Measurements from ENCODE around the gene TMEM30B. TPM values are rescaled to one million over a fixed set of nuclear protein-coding genes. Genes with fewer than 3 reads are reported as not detected.

The TMEM30B gene
- total and polyA plus RNA-seq, 12 donors: 0.15 to 1.9 (median 0.60) TPM

DNA sequence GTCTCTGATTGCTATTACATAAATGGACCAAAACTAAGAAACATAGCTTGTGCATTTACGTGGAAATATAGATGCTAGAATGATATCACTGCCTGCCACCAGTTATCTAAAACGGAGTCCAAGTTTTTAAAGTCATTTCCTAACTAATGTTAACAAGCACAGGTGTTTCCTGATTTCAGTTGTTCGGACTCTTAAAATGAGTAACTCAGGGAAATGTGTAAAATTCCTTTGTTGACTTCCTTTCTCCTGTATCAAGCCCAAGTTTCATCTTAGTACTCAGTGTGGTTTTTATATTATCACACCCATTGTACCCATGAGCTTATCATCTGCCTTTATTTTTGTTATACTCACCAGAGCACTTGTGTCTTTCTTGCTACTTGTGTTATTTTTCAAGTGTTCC is 27.1 kb upstream of the TMEM30B start:
- Histone ChIP-seq H3K27me3 (peaks cover 0 to 6% (median 0%) of the 10 kb centered on the region in 7 donors), H3K4me1 (peaks cover 0 to 25% (median 6%) of the 10 kb centered on the region in 9 donors), H3K4me3 (no peak overlapping the region), H3K9me3 (peaks cover 0 to 29% (median 6%) of the 10 kb centered on the region in 11 donors), H3K36me3 (no peaks in the 10 kb centered on the region), H3K27ac (peak overlapping the region in 6 of 10 donors; percentile 49 to 73 (median 59))
- intact Hi-C loops (cut with DNase I): loop anchor here in 2 of 10 donors (5.0 to 10.0 kb wide), 2 partner anchors 124 to 527 kb away; no protein-coding TSS in a partner anchor
- 30 to 43% methylated on average over 3 of the region's 3 CpGs for WGBS, 2 donors
- TF ChIP-seq, protein P1, sequence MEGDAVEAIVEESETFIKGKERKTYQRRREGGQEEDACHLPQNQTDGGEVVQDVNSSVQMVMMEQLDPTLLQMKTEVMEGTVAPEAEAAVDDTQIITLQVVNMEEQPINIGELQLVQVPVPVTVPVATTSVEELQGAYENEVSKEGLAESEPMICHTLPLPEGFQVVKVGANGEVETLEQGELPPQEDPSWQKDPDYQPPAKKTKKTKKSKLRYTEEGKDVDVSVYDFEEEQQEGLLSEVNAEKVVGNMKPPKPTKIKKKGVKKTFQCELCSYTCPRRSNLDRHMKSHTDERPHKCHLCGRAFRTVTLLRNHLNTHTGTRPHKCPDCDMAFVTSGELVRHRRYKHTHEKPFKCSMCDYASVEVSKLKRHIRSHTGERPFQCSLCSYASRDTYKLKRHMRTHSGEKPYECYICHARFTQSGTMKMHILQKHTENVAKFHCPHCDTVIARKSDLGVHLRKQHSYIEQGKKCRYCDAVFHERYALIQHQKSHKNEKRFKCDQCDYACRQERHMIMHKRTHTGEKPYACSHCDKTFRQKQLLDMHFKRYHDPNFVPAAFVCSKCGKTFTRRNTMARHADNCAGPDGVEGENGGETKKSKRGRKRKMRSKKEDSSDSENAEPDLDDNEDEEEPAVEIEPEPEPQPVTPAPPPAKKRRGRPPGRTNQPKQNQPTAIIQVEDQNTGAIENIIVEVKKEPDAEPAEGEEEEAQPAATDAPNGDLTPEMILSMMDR (IDR thresholded peaks at IDR 0.05): no peak
- DNase-seq (no peak), ATAC-seq (peak; percentile 23 to 93 (median 80))

DNA sequence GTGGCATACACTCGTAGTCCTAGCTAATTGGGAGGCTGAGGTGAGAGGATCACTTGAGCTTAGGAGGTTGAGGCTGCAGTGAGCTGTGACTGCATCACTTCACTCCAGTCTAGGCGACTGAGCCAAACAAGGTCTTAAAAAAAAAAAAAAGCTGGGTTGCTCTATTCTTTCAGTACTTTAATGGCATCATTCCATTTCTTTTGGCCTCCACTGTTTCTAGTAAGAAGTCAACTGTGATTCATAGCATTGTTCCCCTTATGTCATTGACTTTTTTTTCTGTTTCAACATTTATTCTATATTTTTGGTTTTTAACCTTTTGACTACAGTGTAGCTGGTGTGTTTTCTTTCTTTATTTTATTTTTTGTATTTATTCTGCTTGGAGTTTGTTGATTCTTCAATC is 23.6 kb upstream of the TMEM30B start:
- H3K4me1 ChIP-seq: peaks cover 0 to 25% (median 6%) of the 10 kb centered on the region in 9 donors
- ATAC-seq (no peak), DNase-seq (no peak)
- peaks cover 0 to 24% (median 0%) of the 10 kb centered on the region in 11 donors for H3K9me3 ChIP-seq
- intact Hi-C loops (cut with DNase I): loop anchor here in 2 of 10 donors (5.0 to 10.0 kb wide), 2 partner anchors 128 to 530 kb away; no protein-coding TSS in a partner anchor
- H3K36me3 ChIP-seq: no peaks in the 10 kb centered on the region
- TF ChIP-seq, protein P1 (IDR thresholded peaks at IDR 0.05): no peak
- WGBS, 2 donors: 93 to 98% methylated on average over 2 of the region's 2 CpGs
- peaks cover 0 to 6% (median 0%) of the 10 kb centered on the region in 7 donors for H3K27me3 ChIP-seq
- H3K4me3 ChIP-seq: no peak overlapping the region
- no peak overlapping the region for H3K27ac ChIP-seq

DNA sequence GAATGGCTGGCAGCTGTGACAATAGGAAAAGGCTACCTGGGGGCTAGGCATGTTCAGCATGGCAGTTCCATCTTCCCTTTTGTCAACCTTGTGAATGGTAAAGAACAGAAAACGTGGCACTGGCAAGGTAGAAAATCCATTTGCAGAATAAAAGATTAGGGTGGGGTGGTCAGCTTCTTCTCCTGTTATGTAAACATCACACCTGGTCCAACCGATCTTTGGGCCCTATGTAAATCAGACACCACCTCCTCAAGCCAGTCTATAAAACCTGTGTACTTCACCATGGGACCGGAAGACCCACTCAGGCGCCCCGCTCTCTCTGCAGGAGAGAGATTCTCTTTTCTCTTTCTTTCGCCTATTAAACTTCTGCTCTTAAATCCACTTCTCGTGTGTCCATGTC is 19.6 kb upstream of the TMEM30B start:
- Histone ChIP-seq H3K27me3 (no peaks in the 10 kb centered on the region), H3K36me3 (no peaks in the 10 kb centered on the region), H3K9me3 (peaks cover 0 to 23% (median 0%) of the 10 kb centered on the region in 11 donors), H3K4me3 (no peak overlapping the region), H3K4me1 (peaks cover 0 to 9% (median 0%) of the 10 kb centered on the region in 9 donors), H3K27ac (no peak overlapping the region)
- 89 to 90% methylated on average over 7 of the region's 7 CpGs for WGBS, 2 donors
- TF ChIP-seq, protein P1 (IDR thresholded peaks at IDR 0.05): no peak
- DNase-seq (no peak), ATAC-seq (no peak)
- intact Hi-C loops (cut with DNase I): loop anchor here in 1 of 10 donors (10.0 kb wide), 1 partner anchor 534 kb away; no protein-coding TSS in a partner anchor

DNA sequence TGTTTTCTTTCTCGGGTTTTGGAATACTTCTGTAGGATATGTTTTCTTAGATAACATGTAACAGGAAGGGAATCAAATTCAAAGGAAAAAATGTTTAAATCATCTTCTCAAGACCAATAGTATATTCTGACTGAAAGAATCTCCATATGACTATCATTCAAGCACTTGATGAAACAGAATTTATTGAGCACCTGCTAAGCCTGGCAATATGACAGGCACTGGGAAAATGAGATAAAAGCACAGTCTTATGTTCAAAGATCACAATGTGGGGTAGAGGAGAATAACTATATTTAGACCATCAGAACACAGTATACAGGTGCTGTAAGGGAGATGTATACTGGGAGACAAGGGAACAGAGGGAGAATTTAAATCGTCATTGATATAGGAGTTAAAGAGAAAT is 19.1 kb upstream of the TMEM30B start:
- WGBS, 2 donors: 31 to 35% methylated on average over 2 of the region's 2 CpGs
- Histone ChIP-seq H3K27me3 (no peaks in the 10 kb centered on the region), H3K27ac (no peak overlapping the region), H3K4me1 (peaks cover 0 to 9% (median 0%) of the 10 kb centered on the region in 9 donors), H3K36me3 (no peaks in the 10 kb centered on the region), H3K9me3 (peaks cover 0 to 19% (median 0%) of the 10 kb centered on the region in 11 donors), H3K4me3 (no peak overlapping the region)
- no peak for DNase-seq
- intact Hi-C loops (cut with DNase I): loop anchor here in 1 of 10 donors (10.0 kb wide), 1 partner anchor 535 kb away; no protein-coding TSS in a partner anchor
- TF ChIP-seq, protein P1 (IDR thresholded peaks at IDR 0.05): no peak
- no peak for ATAC-seq
